Activated gamma-delta T cell treated with Interleukin-2 at 50 U/mL for 16 hours (primary cell): ENCODE measurements around the gene SPTBN5.

Source experiments
- DNase-seq: peaks from one replicate; pipeline ENCODE4 v3.0.0-alpha.2; 2020

SPTBN5 gene

GRCh38 chr15:41882689-41883483 is 11.0 kb downstream of the SPTBN5 start:
- no peak for DNase-seq

GRCh38 chr15:41881920-41882688 is 11.7 kb downstream of the SPTBN5 start:
- no peak for DNase-seq

- DNase-seq, result no peak
These were observed 12.3 kb downstream of the SPTBN5 start for GRCh38 chr15:41881550-41881919.

GRCh38 chr15:41881086-41881485 is 12.8 kb downstream of the SPTBN5 start:
- DNase-seq, result no peak

- DNase-seq, result no peak
These were observed 13.5 kb downstream of the SPTBN5 start for GRCh38 chr15:41880156-41880877.

- no peak for DNase-seq
These were observed 14.5 kb downstream of the SPTBN5 start for GRCh38 chr15:41879321-41879845.

GRCh38 chr15:41878355-41878699 is 15.5 kb downstream of the SPTBN5 start:
- DNase-seq, result no peak

- no peak for DNase-seq
These were observed 16.1 kb downstream of the SPTBN5 start for GRCh38 chr15:41877631-41878354.

GRCh38 chr15:41876689-41877088 is 17.2 kb downstream of the SPTBN5 start:
- DNase-seq, result no peak

- no peak for DNase-seq
These were observed 17.8 kb downstream of the SPTBN5 start for GRCh38 chr15:41876007-41876406.

- no peak for DNase-seq
These were observed 19.1 kb downstream of the SPTBN5 start for GRCh38 chr15:41874736-41875135.

GRCh38 chr15:41873711-41874110 is 20.1 kb downstream of the SPTBN5 start:
- DNase-seq, result no peak

GRCh38 chr15:41872166-41872747 is 21.6 kb downstream of the SPTBN5 start:
- no peak for DNase-seq

- DNase-seq, result no peak
These were observed 22.5 kb downstream of the SPTBN5 start for GRCh38 chr15:41871175-41871905.

- peak; percentile 60 for DNase-seq
These were observed 23.2 kb downstream of the SPTBN5 start for GRCh38 chr15:41870689-41871081.

- no peak for DNase-seq
These were observed 23.8 kb downstream of the SPTBN5 start for GRCh38 chr15:41869770-41870688.

- DNase-seq, result no peak
These were observed 25.5 kb downstream of the SPTBN5 start for GRCh38 chr15:41868321-41868720.

- no peak for DNase-seq
These were observed 26.8 kb downstream of the SPTBN5 start for GRCh38 chr15:41866872-41867579.

- DNase-seq, result no peak
These were observed 27.6 kb downstream of the SPTBN5 start for GRCh38 chr15:41866263-41866703.
